ENCODE measurements around the gene EMB. TPM values are rescaled to one million over a fixed set of nuclear protein-coding genes. Genes with fewer than 3 reads are reported as not detected.
"Not testable (repeated sequence)": the region's sequence is repeated elsewhere in the genome, so short reads cannot be mapped to it uniquely, and the experiment has no call there.

The EMB gene
- total and polyA plus RNA-seq, 2 experiments from 2014 or later = 2.5 to 3.8 TPM

- no peaks in the 10 kb centered on the region for H3K9me3 ChIP-seq (ENCODE audit: low read depth)
- no peaks in the 10 kb centered on the region for H3K4me1 ChIP-seq (ENCODE audit: low read depth)
- TF ChIP-seq, protein P1, sequence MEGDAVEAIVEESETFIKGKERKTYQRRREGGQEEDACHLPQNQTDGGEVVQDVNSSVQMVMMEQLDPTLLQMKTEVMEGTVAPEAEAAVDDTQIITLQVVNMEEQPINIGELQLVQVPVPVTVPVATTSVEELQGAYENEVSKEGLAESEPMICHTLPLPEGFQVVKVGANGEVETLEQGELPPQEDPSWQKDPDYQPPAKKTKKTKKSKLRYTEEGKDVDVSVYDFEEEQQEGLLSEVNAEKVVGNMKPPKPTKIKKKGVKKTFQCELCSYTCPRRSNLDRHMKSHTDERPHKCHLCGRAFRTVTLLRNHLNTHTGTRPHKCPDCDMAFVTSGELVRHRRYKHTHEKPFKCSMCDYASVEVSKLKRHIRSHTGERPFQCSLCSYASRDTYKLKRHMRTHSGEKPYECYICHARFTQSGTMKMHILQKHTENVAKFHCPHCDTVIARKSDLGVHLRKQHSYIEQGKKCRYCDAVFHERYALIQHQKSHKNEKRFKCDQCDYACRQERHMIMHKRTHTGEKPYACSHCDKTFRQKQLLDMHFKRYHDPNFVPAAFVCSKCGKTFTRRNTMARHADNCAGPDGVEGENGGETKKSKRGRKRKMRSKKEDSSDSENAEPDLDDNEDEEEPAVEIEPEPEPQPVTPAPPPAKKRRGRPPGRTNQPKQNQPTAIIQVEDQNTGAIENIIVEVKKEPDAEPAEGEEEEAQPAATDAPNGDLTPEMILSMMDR (IDR thresholded peaks at IDR 0.05; ENCODE audit: low read depth, low read length) = no peak
- H3K27me3 ChIP-seq = no peaks in the 10 kb centered on the region
- no peak for DNase-seq (ENCODE audit: low read depth in 1 of 2, low spot score in 1 of 2)
- H3K27ac ChIP-seq = no peak overlapping the region
- H3K36me3 ChIP-seq = no peaks in the 10 kb centered on the region
- H3K4me3 ChIP-seq = no peak overlapping the region
These were observed 5.9 kb downstream of the EMB start for GRCh38 chr5:50435168-50435567.

- H3K36me3 ChIP-seq; DNase-seq (ENCODE audit: low read depth in 1 of 2, low spot score in 1 of 2); H3K9me3 ChIP-seq (ENCODE audit: low read depth); H3K4me1 ChIP-seq (ENCODE audit: low read depth); H3K27ac ChIP-seq; H3K27me3 ChIP-seq; H3K4me3 ChIP-seq: not testable (repeated sequence)
These were observed 9.8 kb downstream of the EMB start for GRCh38 chr5:50431133-50431904.

GRCh38 chr5:50423100-50423799, 17.8 kb downstream of the EMB start:
- not testable (repeated sequence) for H3K9me3 ChIP-seq (ENCODE audit: low read depth); H3K4me3 ChIP-seq; DNase-seq (ENCODE audit: low read depth in 1 of 2, low spot score in 1 of 2); H3K27me3 ChIP-seq; H3K4me1 ChIP-seq (ENCODE audit: low read depth); H3K36me3 ChIP-seq; H3K27ac ChIP-seq

GRCh38 chr5:50421184-50421950, 19.7 kb downstream of the EMB start:
- not testable (repeated sequence) for H3K4me3 ChIP-seq; H3K9me3 ChIP-seq (ENCODE audit: low read depth); H3K36me3 ChIP-seq

DNA sequence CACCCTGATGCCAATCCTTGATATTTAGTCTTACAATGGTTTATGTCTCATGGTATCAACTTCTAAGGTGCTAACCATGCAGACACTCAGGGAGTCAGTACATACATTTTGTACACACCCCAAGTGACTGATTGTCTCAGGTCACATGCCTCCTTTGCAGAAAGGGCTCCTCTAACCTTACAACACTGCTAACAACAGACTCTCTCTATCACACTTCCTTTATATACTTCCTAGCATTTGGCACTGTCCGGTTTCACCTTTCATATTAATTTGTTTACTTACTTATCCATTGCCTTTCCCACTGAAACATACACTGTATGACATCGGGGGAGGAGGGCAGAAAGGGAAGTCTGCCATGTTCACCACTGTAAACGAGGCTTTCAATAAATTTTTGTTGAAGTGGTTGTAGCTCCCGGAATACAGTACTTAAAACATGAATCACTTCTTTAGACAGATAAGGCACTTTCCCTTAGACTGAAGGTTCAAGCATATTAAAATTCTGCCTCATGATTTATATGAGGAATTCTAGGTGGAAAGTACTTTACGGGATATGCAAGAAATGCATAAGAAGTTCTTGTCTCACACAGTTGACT, 20.6 kb downstream of the EMB start:
- TF ChIP-seq, protein P1 (IDR thresholded peaks at IDR 0.05; ENCODE audit: low read depth, low read length) = no peak
- H3K4me3 ChIP-seq = no peak overlapping the region
- H3K27ac ChIP-seq = no peak overlapping the region
- H3K36me3 ChIP-seq = no peaks in the 10 kb centered on the region
- no peaks in the 10 kb centered on the region for H3K4me1 ChIP-seq (ENCODE audit: low read depth)
- no peaks in the 10 kb centered on the region for H3K27me3 ChIP-seq
- DNase-seq (ENCODE audit: low read depth in 1 of 2, low spot score in 1 of 2) = no peak
- H3K9me3 ChIP-seq (ENCODE audit: low read depth) = no peaks in the 10 kb centered on the region

More at GRCh38 chr5:50421184-50421950, 19.7 kb downstream of the EMB start:
- not testable (repeated sequence) for DNase-seq (ENCODE audit: low read depth in 1 of 2, low spot score in 1 of 2); H3K4me1 ChIP-seq (ENCODE audit: low read depth); H3K27ac ChIP-seq; H3K27me3 ChIP-seq

- not testable (repeated sequence) for H3K27ac ChIP-seq; H3K4me1 ChIP-seq (ENCODE audit: low read depth); H3K27me3 ChIP-seq; H3K4me3 ChIP-seq; H3K9me3 ChIP-seq (ENCODE audit: low read depth); DNase-seq (ENCODE audit: low read depth in 1 of 2, low spot score in 1 of 2); H3K36me3 ChIP-seq
These were observed 21.4 kb downstream of the EMB start for GRCh38 chr5:50419656-50420055.

DNA sequence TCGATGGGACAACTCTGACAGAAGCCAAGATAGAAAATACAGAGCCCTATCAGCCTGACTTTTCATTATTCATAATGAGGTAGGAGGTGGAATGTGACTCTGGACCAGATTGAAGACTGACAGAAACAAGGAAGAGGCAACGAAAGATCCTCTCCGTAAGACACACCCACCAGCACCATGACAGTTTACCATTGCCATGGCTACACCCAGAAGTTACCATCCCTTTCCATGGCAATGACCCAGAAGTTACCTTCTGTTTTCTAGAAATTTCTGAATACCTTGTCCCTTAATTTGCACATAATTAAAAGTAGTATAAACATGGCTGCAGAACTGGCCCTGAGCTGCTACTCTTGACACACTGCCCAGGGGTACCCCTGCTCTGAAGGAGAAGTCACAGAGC, 24.5 kb downstream of the EMB start:
- not testable (repeated sequence) for H3K36me3 ChIP-seq; DNase-seq (ENCODE audit: low read depth in 1 of 2, low spot score in 1 of 2); H3K27me3 ChIP-seq; H3K4me1 ChIP-seq (ENCODE audit: low read depth); H3K4me3 ChIP-seq; H3K9me3 ChIP-seq (ENCODE audit: low read depth); H3K27ac ChIP-seq
